Measurements from ENCODE around the gene RNF183. TPM values are rescaled to one million over a fixed set of nuclear protein-coding genes. Genes with fewer than 3 reads are reported as not detected.

RNF183 gene
- total and polyA plus RNA-seq, 9 of the 15 experiments (the other 6 are each of a cell fraction or from before 2014, with no cell fraction given) = 0.04 to 2.0 (median 0.16) TPM; not detected in 5

DNA sequence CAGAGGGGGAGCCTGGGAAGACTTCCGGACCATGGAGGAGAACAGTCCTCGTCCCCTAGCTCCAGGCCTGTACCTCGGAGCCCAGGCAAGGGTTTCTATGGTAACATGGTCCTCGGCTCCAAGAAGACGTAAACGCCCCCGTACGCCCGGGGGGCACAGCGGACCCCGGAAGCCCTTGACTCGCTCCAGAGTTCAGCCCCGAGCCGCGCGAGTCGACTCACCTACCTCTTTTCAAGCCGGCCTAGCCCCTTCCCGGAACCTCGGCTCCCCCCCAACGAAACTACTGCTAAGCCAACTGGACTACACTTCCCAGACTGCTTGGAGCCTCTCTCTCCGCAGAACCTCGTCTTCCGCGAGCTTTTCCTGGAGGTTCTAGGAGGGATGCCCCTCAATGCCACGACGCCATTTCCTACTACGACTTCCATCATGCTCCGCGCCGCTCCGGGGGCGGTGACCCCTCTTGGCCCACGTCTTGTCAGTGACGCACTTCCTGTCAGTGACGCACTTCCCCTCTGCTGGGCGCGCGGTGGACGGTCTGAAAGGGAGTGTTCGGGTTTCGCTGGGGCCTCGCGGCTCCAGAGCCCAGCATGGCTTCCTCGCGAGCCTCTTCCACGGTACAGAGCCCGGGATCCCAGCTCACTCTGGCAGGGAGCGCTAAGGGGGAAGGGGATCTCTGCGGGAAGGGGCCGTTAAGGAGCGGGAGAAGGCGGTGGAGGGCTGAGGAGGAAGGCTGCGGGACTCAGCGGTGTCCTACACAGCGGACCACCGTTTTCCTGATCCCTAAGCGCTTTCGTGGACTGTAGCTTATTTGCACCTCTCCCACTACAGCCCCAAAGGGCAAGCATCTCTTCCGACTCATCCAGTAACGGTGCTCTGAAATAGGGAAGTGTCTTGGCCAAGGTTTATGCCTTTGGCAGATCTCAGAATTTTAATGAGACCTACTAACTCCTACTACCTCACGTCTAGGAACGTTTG, 27.7 kb downstream of the RNF183 start, which contains the start of the genes CDC26 and PRPF4 (continued):
- TF ChIP-seq KDM2B (CRISPR knock-in tag; IDR thresholded peaks at IDR 0.05) = 0 out of 2 replicates have a peak, but pooled peaks have one; percentile 17
- TF ChIP-seq EWSR1 (IDR thresholded peaks at IDR 0.05; ENCODE audit: borderline replicate concordance, low read depth, partially characterized antibody) = no peak
- peak; percentile 98 for TF ChIP-seq POLR2B (IDR thresholded peaks at IDR 0.05; ENCODE audit: low read depth, partially characterized antibody)
- TF ChIP-seq, protein P1, sequence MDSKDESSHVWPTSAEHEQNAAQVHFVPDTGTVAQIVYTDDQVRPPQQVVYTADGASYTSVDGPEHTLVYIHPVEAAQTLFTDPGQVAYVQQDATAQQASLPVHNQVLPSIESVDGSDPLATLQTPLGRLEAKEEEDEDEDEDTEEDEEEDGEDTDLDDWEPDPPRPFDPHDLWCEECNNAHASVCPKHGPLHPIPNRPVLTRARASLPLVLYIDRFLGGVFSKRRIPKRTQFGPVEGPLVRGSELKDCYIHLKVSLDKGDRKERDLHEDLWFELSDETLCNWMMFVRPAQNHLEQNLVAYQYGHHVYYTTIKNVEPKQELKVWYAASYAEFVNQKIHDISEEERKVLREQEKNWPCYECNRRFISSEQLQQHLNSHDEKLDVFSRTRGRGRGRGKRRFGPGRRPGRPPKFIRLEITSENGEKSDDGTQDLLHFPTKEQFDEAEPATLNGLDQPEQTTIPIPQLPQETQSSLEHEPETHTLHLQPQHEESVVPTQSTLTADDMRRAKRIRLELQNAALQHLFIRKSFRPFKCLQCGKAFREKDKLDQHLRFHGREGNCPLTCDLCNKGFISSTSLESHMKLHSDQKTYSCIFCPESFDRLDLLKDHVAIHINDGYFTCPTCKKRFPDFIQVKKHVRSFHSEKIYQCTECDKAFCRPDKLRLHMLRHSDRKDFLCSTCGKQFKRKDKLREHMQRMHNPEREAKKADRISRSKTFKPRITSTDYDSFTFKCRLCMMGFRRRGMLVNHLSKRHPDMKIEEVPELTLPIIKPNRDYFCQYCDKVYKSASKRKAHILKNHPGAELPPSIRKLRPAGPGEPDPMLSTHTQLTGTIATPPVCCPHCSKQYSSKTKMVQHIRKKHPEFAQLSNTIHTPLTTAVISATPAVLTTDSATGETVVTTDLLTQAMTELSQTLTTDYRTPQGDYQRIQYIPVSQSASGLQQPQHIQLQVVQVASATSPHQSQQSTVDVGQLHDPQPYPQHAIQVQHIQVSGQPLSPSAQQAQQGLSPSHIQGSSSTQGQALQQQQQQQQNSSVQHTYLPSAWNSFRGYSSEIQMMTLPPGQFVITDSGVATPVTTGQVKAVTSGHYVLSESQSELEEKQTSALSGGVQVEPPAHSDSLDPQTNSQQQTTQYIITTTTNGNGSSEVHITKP (IDR thresholded peaks at IDR 0.05; ENCODE audit: partially characterized antibody) = peak; percentile 60
- TF ChIP-seq SLC30A9 (CRISPR knock-in tag; IDR thresholded peaks at IDR 0.05) = no peak
- peak; percentile 92 for TF ChIP-seq ZBTB12 (CRISPR knock-in tag; IDR thresholded peaks at IDR 0.05)
- peak; percentile 70 for TF ChIP-seq SAP30 (IDR thresholded peaks at IDR 0.05; ENCODE audit: borderline replicate concordance, insufficient read depth, low read depth, low read length, poor library complexity, severe bottlenecking)
- TF ChIP-seq ESRRA (IDR thresholded peaks at IDR 0.05; ENCODE audit: borderline replicate concordance, low read depth) = peak; percentile 36; the same call in 1 of the 2 replicates
- peak; percentile 67; the same call in 1 of the 2 replicates for TF ChIP-seq BRD4 (IDR thresholded peaks at IDR 0.05)
- peak; percentile 51; the same call in 1 of the 2 replicates for TF ChIP-seq MXI1 (IDR thresholded peaks at IDR 0.05; ENCODE audit: low read depth, low read length)
- TF ChIP-seq NCOR1 (IDR thresholded peaks at IDR 0.05) = 0 out of 2 replicates have a peak, but pooled peaks have one; percentile 14
- TF ChIP-seq SUPT5H (IDR thresholded peaks at IDR 0.05) = peak; percentile 99
- TF ChIP-seq POLR2A (conservative IDR thresholded peaks at IDR 0.05) = peak; percentile 99
- TF ChIP-seq FOXK2 (conservative IDR thresholded peaks at IDR 0.05 in 1 of 2, IDR thresholded peaks at IDR 0.05 in 1 of 2; ENCODE audit: low read depth in 2 of 2) = peak in 1 of 2 experiments; percentile 13; a peak in 1 of 4 replicates
- TF ChIP-seq, protein P2, sequence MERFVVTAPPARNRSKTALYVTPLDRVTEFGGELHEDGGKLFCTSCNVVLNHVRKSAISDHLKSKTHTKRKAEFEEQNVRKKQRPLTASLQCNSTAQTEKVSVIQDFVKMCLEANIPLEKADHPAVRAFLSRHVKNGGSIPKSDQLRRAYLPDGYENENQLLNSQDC (CRISPR knock-in tag; IDR thresholded peaks at IDR 0.05) = no peak
- no peak for TF ChIP-seq SAFB (IDR thresholded peaks at IDR 0.05; ENCODE audit: borderline replicate concordance, low read depth, low read length)
- TF ChIP-seq VEZF1 (CRISPR knock-in tag; IDR thresholded peaks at IDR 0.05) = peak; percentile 85
- peak; percentile 68 to 91 (median 81) for TF ChIP-seq YY1 (IDR thresholded peaks at IDR 0.05; ENCODE audit: borderline replicate concordance in 1 of 3, control insufficient read depth in 1 of 3, extremely low read depth in 1 of 3, insufficient read depth in 3 of 3, insufficient read length in 1 of 3, insufficient replicate concordance in 2 of 3, low read depth in 1 of 3, low read length in 2 of 3)
